Measurements from ENCODE around the gene REP15. TPM values are rescaled to one million over a fixed set of nuclear protein-coding genes. Genes with fewer than 3 reads are reported as not detected.
"Not testable (repeated sequence)": the region's sequence is repeated elsewhere in the genome, so short reads cannot be mapped to it uniquely, and the experiment has no call there.

REP15 gene
- total RNA-seq = 0.51 and 0.53 TPM in 2 replicates

GRCh38 chr12:27696293-27696652 is at the start of gene REP15:
Gene REP15 (plus strand): TSS chr12:27696447. CDS start chr12:27696563, 116 bp downstream.
- TF ChIP-seq CTCF (IDR thresholded peaks at IDR 0.05; ENCODE audit: insufficient read depth, low read length, severe bottlenecking) = no peak
- DNase-seq (ENCODE audit: low read depth) (no peak), FAIRE-seq (no peak)
- Histone ChIP-seq H3K27me3 (ENCODE audit: control insufficient read depth, insufficient read depth, low read length) (no peaks in the 10 kb centered on the region), H3K4me3 (ENCODE audit: low read depth, low read length) (no peak within 1 kb of the TSS), H3K36me3 (ENCODE audit: control insufficient read depth, insufficient read depth, low read length) (peaks cover 7% of the 10 kb centered on the region)

GRCh38 chr12:27650011-27650410 is 46.2 kb upstream of the REP15 start:
- Histone ChIP-seq H3K4me3 (ENCODE audit: low read depth, low read length) (no peak overlapping the region), H3K36me3 (ENCODE audit: control insufficient read depth, insufficient read depth, low read length) (peaks cover 6% of the 10 kb centered on the region), H3K27me3 (ENCODE audit: control insufficient read depth, insufficient read depth, low read length) (no peaks in the 10 kb centered on the region)
- no peak for TF ChIP-seq CTCF (IDR thresholded peaks at IDR 0.05; ENCODE audit: insufficient read depth, low read length, severe bottlenecking)
- DNase-seq (ENCODE audit: low read depth) (no peak), FAIRE-seq (no peak)

- DNase-seq (ENCODE audit: low read depth) = peak; percentile 41
- FAIRE-seq = no peak
- Histone ChIP-seq H3K4me3 (ENCODE audit: low read depth, low read length) (no peak overlapping the region), H3K36me3 (ENCODE audit: control insufficient read depth, insufficient read depth, low read length) (peaks cover 5% of the 10 kb centered on the region), H3K27me3 (ENCODE audit: control insufficient read depth, insufficient read depth, low read length) (no peaks in the 10 kb centered on the region)
- no peak for TF ChIP-seq CTCF (IDR thresholded peaks at IDR 0.05; ENCODE audit: insufficient read depth, low read length, severe bottlenecking)
These were observed 45.0 kb upstream of the REP15 start for GRCh38 chr12:27651201-27651600.

- Histone ChIP-seq H3K36me3 (ENCODE audit: control insufficient read depth, insufficient read depth, low read length) (peaks cover 3% of the 10 kb centered on the region), H3K27me3 (ENCODE audit: control insufficient read depth, insufficient read depth, low read length) (no peaks in the 10 kb centered on the region), H3K4me3 (ENCODE audit: low read depth, low read length) (no peak overlapping the region)
- TF ChIP-seq CTCF (IDR thresholded peaks at IDR 0.05; ENCODE audit: insufficient read depth, low read length, severe bottlenecking) = peak; percentile 65
- DNase-seq (ENCODE audit: low read depth) (peak; percentile 77), FAIRE-seq (no peak)
These were observed 44.0 kb upstream of the REP15 start for GRCh38 chr12:27652174-27652763.

- TF ChIP-seq CTCF (IDR thresholded peaks at IDR 0.05; ENCODE audit: insufficient read depth, low read length, severe bottlenecking) = no peak
- no peak overlapping the region for H3K4me3 ChIP-seq (ENCODE audit: low read depth, low read length)
- H3K36me3 ChIP-seq (ENCODE audit: control insufficient read depth, insufficient read depth, low read length) = peaks cover 5% of the 10 kb centered on the region
- no peak for DNase-seq (ENCODE audit: low read depth)
- no peaks in the 10 kb centered on the region for H3K27me3 ChIP-seq (ENCODE audit: control insufficient read depth, insufficient read depth, low read length)
- no peak for FAIRE-seq
These were observed 42.6 kb upstream of the REP15 start for GRCh38 chr12:27653661-27654060.

- H3K27me3 ChIP-seq (ENCODE audit: control insufficient read depth, insufficient read depth, low read length); DNase-seq (ENCODE audit: low read depth); H3K36me3 ChIP-seq (ENCODE audit: control insufficient read depth, insufficient read depth, low read length); H3K4me3 ChIP-seq (ENCODE audit: low read depth, low read length): not testable (repeated sequence)
- FAIRE-seq = peak; percentile 36
These were observed 40.8 kb upstream of the REP15 start for GRCh38 chr12:27655476-27655875.
